Panc1 (cell line): ENCODE measurements around the gene LYZL1.

Experiments used
- TCF7L2 ChIP-seq: IDR thresholded peaks from 2 replicates; pipeline ENCODE4 v1.6.1; 2011; ENCODE audit warnings: mild to moderate bottlenecking, low read depth, low read length, inconsistent platforms
- TF ChIP-seq, protein P1 (sequence below): fragments of 450-650 bp; IDR thresholded peaks from 2 replicates; pipeline ENCODE4 v1.5.1; 2017; ENCODE audit warnings: mild to moderate bottlenecking
- TF ChIP-seq, protein P2 (sequence below), 2 experiments: IDR thresholded peaks; 2 replicates each; pipeline ENCODE4 v1.6.1; 2011 to 2012; ENCODE audit warnings: low read depth in 2 of 2, control low read depth in 1 of 2, low read length in 1 of 2, mild to moderate bottlenecking in 1 of 2, moderate library complexity in 1 of 2; ENCODE audit not compliant: insufficient read depth in 1 of 2

DNA sequence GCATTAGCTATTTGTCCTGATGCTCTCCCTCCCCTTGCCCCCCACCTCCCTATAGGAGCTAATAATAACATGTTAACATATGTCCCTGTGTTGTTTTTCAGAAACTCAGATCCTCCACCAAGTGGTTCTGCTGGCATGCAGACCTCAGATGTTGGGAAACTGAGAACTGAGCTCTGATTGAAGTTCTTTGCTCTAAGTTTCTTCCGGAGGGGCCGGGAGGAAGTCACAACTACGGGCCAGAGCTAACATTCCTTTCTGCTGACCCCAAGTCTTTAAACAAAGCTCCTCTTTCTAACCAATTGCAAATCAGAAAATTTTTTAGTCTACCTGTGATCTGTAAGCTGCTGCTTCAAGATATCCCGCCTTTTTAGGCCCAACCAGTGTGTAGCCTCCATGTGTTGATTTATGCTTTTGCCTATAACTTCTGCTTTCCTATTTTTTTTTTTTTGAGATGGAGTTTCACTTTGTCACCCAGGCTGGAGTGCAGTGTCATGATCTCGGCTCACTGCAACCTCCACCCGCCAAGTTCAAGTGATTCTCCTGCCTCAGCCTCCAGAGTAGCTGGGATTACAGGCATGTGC lies 66.6 kb downstream of the LYZL1 start:
- TF ChIP-seq, protein P1, sequence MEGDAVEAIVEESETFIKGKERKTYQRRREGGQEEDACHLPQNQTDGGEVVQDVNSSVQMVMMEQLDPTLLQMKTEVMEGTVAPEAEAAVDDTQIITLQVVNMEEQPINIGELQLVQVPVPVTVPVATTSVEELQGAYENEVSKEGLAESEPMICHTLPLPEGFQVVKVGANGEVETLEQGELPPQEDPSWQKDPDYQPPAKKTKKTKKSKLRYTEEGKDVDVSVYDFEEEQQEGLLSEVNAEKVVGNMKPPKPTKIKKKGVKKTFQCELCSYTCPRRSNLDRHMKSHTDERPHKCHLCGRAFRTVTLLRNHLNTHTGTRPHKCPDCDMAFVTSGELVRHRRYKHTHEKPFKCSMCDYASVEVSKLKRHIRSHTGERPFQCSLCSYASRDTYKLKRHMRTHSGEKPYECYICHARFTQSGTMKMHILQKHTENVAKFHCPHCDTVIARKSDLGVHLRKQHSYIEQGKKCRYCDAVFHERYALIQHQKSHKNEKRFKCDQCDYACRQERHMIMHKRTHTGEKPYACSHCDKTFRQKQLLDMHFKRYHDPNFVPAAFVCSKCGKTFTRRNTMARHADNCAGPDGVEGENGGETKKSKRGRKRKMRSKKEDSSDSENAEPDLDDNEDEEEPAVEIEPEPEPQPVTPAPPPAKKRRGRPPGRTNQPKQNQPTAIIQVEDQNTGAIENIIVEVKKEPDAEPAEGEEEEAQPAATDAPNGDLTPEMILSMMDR, result no peak
- no peak for TF ChIP-seq TCF7L2
- TF ChIP-seq, protein P2, sequence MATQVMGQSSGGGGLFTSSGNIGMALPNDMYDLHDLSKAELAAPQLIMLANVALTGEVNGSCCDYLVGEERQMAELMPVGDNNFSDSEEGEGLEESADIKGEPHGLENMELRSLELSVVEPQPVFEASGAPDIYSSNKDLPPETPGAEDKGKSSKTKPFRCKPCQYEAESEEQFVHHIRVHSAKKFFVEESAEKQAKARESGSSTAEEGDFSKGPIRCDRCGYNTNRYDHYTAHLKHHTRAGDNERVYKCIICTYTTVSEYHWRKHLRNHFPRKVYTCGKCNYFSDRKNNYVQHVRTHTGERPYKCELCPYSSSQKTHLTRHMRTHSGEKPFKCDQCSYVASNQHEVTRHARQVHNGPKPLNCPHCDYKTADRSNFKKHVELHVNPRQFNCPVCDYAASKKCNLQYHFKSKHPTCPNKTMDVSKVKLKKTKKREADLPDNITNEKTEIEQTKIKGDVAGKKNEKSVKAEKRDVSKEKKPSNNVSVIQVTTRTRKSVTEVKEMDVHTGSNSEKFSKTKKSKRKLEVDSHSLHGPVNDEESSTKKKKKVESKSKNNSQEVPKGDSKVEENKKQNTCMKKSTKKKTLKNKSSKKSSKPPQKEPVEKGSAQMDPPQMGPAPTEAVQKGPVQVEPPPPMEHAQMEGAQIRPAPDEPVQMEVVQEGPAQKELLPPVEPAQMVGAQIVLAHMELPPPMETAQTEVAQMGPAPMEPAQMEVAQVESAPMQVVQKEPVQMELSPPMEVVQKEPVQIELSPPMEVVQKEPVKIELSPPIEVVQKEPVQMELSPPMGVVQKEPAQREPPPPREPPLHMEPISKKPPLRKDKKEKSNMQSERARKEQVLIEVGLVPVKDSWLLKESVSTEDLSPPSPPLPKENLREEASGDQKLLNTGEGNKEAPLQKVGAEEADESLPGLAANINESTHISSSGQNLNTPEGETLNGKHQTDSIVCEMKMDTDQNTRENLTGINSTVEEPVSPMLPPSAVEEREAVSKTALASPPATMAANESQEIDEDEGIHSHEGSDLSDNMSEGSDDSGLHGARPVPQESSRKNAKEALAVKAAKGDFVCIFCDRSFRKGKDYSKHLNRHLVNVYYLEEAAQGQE (IDR thresholded peaks at IDR 0.05; ENCODE audit: insufficient read depth in 1 of 2, low read depth in 2 of 2, low read length in 1 of 2), result no peak
